Fibroblast of mammary gland (primary cell): ENCODE data around the gene GASK1A.
"Not testable (repeated sequence)": the region's sequence is repeated elsewhere in the genome, so short reads cannot be mapped to it uniquely, and the experiment has no call there.

Experiments used
- DNase-seq: peaks from one replicate; pipeline ENCODE4 v3.0.0-alpha.2; 2010; ENCODE audit warnings: low read depth
- H3K4me3 ChIP-seq: 2 replicates; pipeline ENCODE4 v1.5.1; 2011; ENCODE audit warnings: low read depth, mild to moderate bottlenecking, low read length, moderate library complexity; ENCODE audit not compliant: control insufficient read depth
- CTCF ChIP-seq: conservative IDR thresholded peaks from 2 replicates; pipeline ENCODE4 v1.5.1; 2011; ENCODE audit warnings: low read depth, low read length, inconsistent platforms; ENCODE audit not compliant: control insufficient read depth, insufficient read depth

GASK1A gene

GRCh38 chr3:43038010-43038409, 58.9 kb downstream of the GASK1A start:
- no peak overlapping the region for H3K4me3 ChIP-seq
- TF ChIP-seq CTCF, result no peak
- no peak for DNase-seq

GRCh38 chr3:43041517-43041916, 62.4 kb downstream of the GASK1A start:
- DNase-seq, result no peak
- no peak for TF ChIP-seq CTCF
- H3K4me3 ChIP-seq, result no peak overlapping the region

GRCh38 chr3:43043071-43043766, 64.1 kb downstream of the GASK1A start:
- DNase-seq, result peak; percentile 38
- TF ChIP-seq CTCF, result no peak

GRCh38 chr3:43043793-43044192, 64.7 kb downstream of the GASK1A start:
- TF ChIP-seq CTCF, result no peak
- no peak for DNase-seq

More at GRCh38 chr3:43043071-43043766, 64.1 kb downstream of the GASK1A start:
- H3K4me3 ChIP-seq, result no peak overlapping the region

GRCh38 chr3:43045079-43045478, 66.0 kb downstream of the GASK1A start:
- not testable (repeated sequence) for H3K4me3 ChIP-seq, DNase-seq

More at GRCh38 chr3:43043793-43044192, 64.7 kb downstream of the GASK1A start:
- H3K4me3 ChIP-seq, result no peak overlapping the region

- no peak for DNase-seq
- no peak overlapping the region for H3K4me3 ChIP-seq
- no peak for TF ChIP-seq CTCF
Measured at GRCh38 chr3:43046583-43046982, 67.5 kb downstream of the GASK1A start.

- H3K4me3 ChIP-seq, result no peak overlapping the region
- DNase-seq, result no peak
- no peak for TF ChIP-seq CTCF
Measured at GRCh38 chr3:43048470-43048869, 69.4 kb downstream of the GASK1A start.
